MM.1S (cell line): ENCODE results near the gene CHURC1.

Source experiments
- DNase-seq: peaks from one replicate; pipeline ENCODE4 v3.0.0-alpha.2; 2015
- H2AFZ ChIP-seq: fragments of 300-600 bp; sonication (generic); 2 replicates; pipeline ENCODE4 v1.6.0; 2016; ENCODE audit warnings: antibody characterized with exemption, low read length
- H3F3A ChIP-seq: fragments of 300-600 bp; sonication (generic); 2 replicates; pipeline ENCODE4 v1.6.1; 2016; ENCODE audit warnings: mild to moderate bottlenecking, antibody characterized with exemption, low read length, moderate library complexity, mixed read lengths; ENCODE audit not compliant: insufficient read depth
- H3K27ac ChIP-seq: fragments of 300-600 bp; sonication (generic); 2 replicates; pipeline ENCODE4 v1.5.1; 2016; ENCODE audit warnings: mild to moderate bottlenecking, low read length
- H3K27me3 ChIP-seq: fragments of 300-600 bp; sonication (generic); replicated peaks from 2 replicates; pipeline ENCODE4 v1.6.0; 2016; ENCODE audit warnings: low read length; ENCODE audit not compliant: insufficient read depth
- H3K36me3 ChIP-seq: fragments of 300-600 bp; sonication (generic); replicated peaks from 2 replicates; pipeline ENCODE4 v1.6.1; 2016; ENCODE audit warnings: mild to moderate bottlenecking, low read length, mixed read lengths; ENCODE audit not compliant: insufficient read depth
- H3K4me1 ChIP-seq: fragments of 300-600 bp; sonication (generic); 2 replicates; pipeline ENCODE4 v1.6.1; 2016; ENCODE audit warnings: low read length, mixed read lengths
- H3K4me2 ChIP-seq: fragments of 300-600 bp; sonication (generic); 2 replicates; pipeline ENCODE4 v1.6.0; 2016; ENCODE audit warnings: low read depth, low read length
- H3K4me3 ChIP-seq: fragments of 300-600 bp; sonication (generic); 2 replicates; pipeline ENCODE4 v1.5.1; 2016; ENCODE audit warnings: low read length, mixed read lengths
- H3K79me2 ChIP-seq: fragments of 300-600 bp; sonication (generic); 2 replicates; pipeline ENCODE4 v1.6.1; 2016; ENCODE audit warnings: mixed run types, low read length, mixed read lengths
- H3K9ac ChIP-seq: fragments of 300-600 bp; sonication (generic); 2 replicates; pipeline ENCODE4 v1.6.1; 2016; ENCODE audit warnings: low read length, mixed read lengths
- H3K9me2 ChIP-seq: fragments of 300-600 bp; sonication (generic); replicated peaks from 2 replicates; pipeline ENCODE4 v1.6.1; 2016; ENCODE audit warnings: mild to moderate bottlenecking, low read length, mixed read lengths; ENCODE audit not compliant: insufficient read depth
- H3K9me3 ChIP-seq: fragments of 300-600 bp; sonication (generic); replicated peaks from 2 replicates; pipeline ENCODE4 v1.6.1; 2016; ENCODE audit warnings: mild to moderate bottlenecking, low read length, mixed read lengths; ENCODE audit not compliant: insufficient read depth
- H4K20me1 ChIP-seq: fragments of 300-600 bp; sonication (generic); 2 replicates; pipeline ENCODE4 v1.6.1; 2016; ENCODE audit warnings: mild to moderate bottlenecking, low read length, moderate library complexity, mixed read lengths; ENCODE audit not compliant: insufficient read depth
- CTCF ChIP-seq: fragments of 300-600 bp; sonication (generic); IDR thresholded peaks from 2 replicates; pipeline ENCODE4 v1.5.1; 2016; ENCODE audit warnings: antibody characterized with exemption, low read length, mixed read lengths
- EZH2 ChIP-seq: fragments of 300-600 bp; sonication (generic); optimal IDR thresholded peaks from 2 replicates; pipeline ENCODE3; 2017; ENCODE audit warnings: low read depth, mild to moderate bottlenecking, antibody characterized with exemption, low read length, mixed read lengths
- EZH2phosphoT487 ChIP-seq: fragments of 300-600 bp; sonication (generic); IDR thresholded peaks from 2 replicates; pipeline ENCODE4 v1.6.1; 2018; ENCODE audit warnings: antibody characterized with exemption, low read length

The CHURC1 gene

DNA sequence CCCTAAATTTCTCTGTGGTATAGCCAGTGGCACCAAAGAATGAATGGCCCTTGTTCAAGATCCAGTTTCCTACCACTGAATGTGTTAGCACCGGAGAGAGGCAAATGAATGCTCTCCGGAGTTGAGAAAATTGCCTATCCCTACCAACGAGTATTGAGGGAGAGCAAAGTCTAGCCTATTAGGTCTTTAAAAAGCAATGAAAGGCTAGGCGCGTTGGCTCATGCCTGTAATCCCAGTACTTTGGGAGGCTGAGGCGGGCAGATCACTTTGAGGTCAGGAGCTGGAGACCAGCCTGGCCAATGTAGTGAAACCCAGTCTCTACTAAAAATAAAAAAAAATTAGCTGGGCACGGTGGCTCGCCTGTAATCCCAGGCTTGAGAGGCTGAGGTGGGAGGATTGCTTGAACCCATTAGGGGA lies 58.8 kb downstream of the CHURC1 start:
- peaks cover 15% of the 10 kb centered on the region; the same call in 1 of the 2 replicates for H3F3A ChIP-seq
- no peaks in the 10 kb centered on the region for H3K27me3 ChIP-seq
- no peaks in the 10 kb centered on the region for H4K20me1 ChIP-seq
- peaks cover 23% of the 10 kb centered on the region for H3K4me1 ChIP-seq
- no peaks in the 10 kb centered on the region for H3K36me3 ChIP-seq
- H3K9me2 ChIP-seq, result no peaks in the 10 kb centered on the region
- DNase-seq, result no peak
- no peak overlapping the region for H3K27ac ChIP-seq
- TF ChIP-seq EZH2 (no peak), CTCF (no peak), EZH2phosphoT487 (no peak)
- peaks cover 9% of the 10 kb centered on the region; the same call in 1 of the 2 replicates for H3K79me2 ChIP-seq
- H3K4me3 ChIP-seq, result no peak overlapping the region
- H3K9me3 ChIP-seq, result no peaks in the 10 kb centered on the region
- no peak overlapping the region for H2AFZ ChIP-seq
- H3K4me2 ChIP-seq, result no peak overlapping the region
- no peak overlapping the region for H3K9ac ChIP-seq

DNA sequence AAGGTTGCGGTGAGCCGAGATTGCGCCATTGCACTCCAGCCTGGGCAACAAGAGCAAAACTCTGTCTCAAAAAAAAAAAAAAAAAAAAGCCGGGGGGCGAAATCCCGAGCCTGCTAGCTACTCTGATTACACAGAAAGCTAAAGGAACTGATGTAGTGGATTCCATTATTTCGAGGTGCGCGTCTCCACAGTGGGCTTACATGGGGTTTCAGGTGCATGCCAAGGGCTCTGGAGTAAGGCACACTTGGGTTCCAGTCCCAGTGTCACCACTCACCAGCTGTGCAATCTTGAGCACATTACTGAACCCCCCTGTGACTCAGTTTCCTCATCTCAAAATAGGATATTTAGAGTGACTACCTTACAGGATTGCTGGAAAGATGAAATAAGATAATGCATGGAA lies 59.6 kb downstream of the CHURC1 start:
- no peak for DNase-seq
- Histone ChIP-seq H4K20me1 (no peaks in the 10 kb centered on the region), H3K9me3 (no peaks in the 10 kb centered on the region), H3K4me2 (no peak overlapping the region), H3K9ac (no peak overlapping the region), H3K9me2 (no peaks in the 10 kb centered on the region), H3K4me1 (peaks cover 18% of the 10 kb centered on the region), H3F3A (peaks cover 7% of the 10 kb centered on the region; the same call in 1 of the 2 replicates), H3K27me3 (no peaks in the 10 kb centered on the region), H2AFZ (no peak overlapping the region), H3K27ac (no peak overlapping the region), H3K4me3 (no peak overlapping the region), H3K36me3 (no peaks in the 10 kb centered on the region), H3K79me2 (peaks cover 9% of the 10 kb centered on the region; the same call in 1 of the 2 replicates)
- TF ChIP-seq CTCF (no peak), EZH2phosphoT487 (no peak), EZH2 (no peak)

DNA sequence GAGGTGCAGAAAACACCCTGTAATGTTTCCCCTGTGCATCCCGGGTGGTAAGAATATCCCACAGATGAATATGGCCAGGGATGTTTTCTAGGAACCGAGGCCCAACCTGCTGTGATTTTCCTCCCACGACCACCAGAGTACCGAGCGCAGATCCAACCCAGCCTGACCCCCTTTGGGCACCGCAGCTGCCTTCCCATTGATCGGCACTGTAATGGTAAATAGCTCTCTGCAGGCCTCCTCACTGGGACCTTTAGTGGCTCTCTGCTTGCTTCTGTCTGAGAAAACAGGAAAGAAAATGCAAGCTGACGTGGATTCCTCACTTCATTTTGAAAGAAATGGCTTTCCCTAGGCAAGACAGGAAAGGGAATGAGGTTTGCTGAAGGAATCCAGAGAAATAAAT lies 60.3 kb downstream of the CHURC1 start:
- TF ChIP-seq CTCF (no peak), EZH2phosphoT487 (no peak), EZH2 (no peak)
- Histone ChIP-seq H3K36me3 (no peaks in the 10 kb centered on the region), H4K20me1 (no peaks in the 10 kb centered on the region), H3K9me2 (no peaks in the 10 kb centered on the region), H3K4me3 (no peak overlapping the region), H3K27me3 (no peaks in the 10 kb centered on the region), H3K9ac (no peak overlapping the region), H3K4me2 (no peak overlapping the region), H3K27ac (no peak overlapping the region), H3K4me1 (peaks cover 11% of the 10 kb centered on the region), H3K9me3 (no peaks in the 10 kb centered on the region), H3K79me2 (peaks cover 9% of the 10 kb centered on the region; the same call in 1 of the 2 replicates), H2AFZ (no peak overlapping the region), H3F3A (no peaks in the 10 kb centered on the region)
- DNase-seq, result no peak
